Endothelial cell of umbilical vein (primary cell): ENCODE results near the gene STPG3. TPM values are rescaled to one million over a fixed set of nuclear protein-coding genes. Genes with fewer than 3 reads are reported as not detected.

Experiments used
- BruUV-seq: library from RNA; stranded (reverse); fragments of 400-500 nt; replicated peaks from 2 replicates; lab custom pipeline; 2021; lab: Mats Ljungman, UMichigan
- CTCF ChIA-PET: fragments of 300-600, 350-600 bp; sonication (Branson Sonifier 250); formaldehyde crosslinking; loops from one replicate; lab custom pipeline; 2021; ENCODE audit warnings: antibody characterized with exemption, inconsistent platforms; lab: Charles Lee
- POLR2A ChIA-PET: fragments of 300-600, 350-600 bp; sonication (Branson Sonifier 250); formaldehyde crosslinking; loops from one replicate; lab custom pipeline; 2021; ENCODE audit warnings: antibody characterized with exemption, inconsistent platforms; lab: Charles Lee
- DNase-seq: peaks from one replicate; pipeline ENCODE4 v3.0.0-alpha.2; 2011; ENCODE audit warnings: low read depth, low spot score
- FAIRE-seq: peaks from 2 replicates; lab custom pipeline; 2011; peaks lifted over from hg19 to GRCh38; lab: Jason Lieb, UNC
- H2AFZ ChIP-seq: 2 replicates; pipeline ENCODE4 v1.6.0; 2012; ENCODE audit warnings: low read depth, low read length, control low read depth, inconsistent platforms
- H3K27ac ChIP-seq: 2 replicates; pipeline ENCODE4 v1.5.1; 2011; ENCODE audit warnings: low read depth, mild to moderate bottlenecking, control low read depth, low read length, moderate library complexity; ENCODE audit not compliant: insufficient read depth
- H3K27me3 ChIP-seq, 2 experiments: 2 replicates each; pipeline versions ENCODE4 v1.6.0 to v1.6.1; 2011; ENCODE audit warnings: low read length in 2 of 2, mixed read lengths in 1 of 2; ENCODE audit not compliant: control insufficient read depth in 2 of 2, insufficient read depth in 2 of 2
- H3K36me3 ChIP-seq, 2 experiments: 2 replicates in 1 of 2; 3 replicates in 1 of 2; pipeline ENCODE4 v1.5.1; 2011; ENCODE audit warnings: low read length in 2 of 2, mild to moderate bottlenecking in 1 of 2, moderate library complexity in 1 of 2; ENCODE audit not compliant: control insufficient read depth in 2 of 2, insufficient read depth in 2 of 2; ENCODE audit errors: extremely low read depth in 1 of 2
- H3K4me1 ChIP-seq: 3 replicates; pipeline ENCODE4 v1.5.1; 2011; ENCODE audit warnings: mild to moderate bottlenecking, low read length; ENCODE audit not compliant: control insufficient read depth, insufficient read depth; ENCODE audit errors: extremely low read depth
- H3K4me2 ChIP-seq: 2 replicates; pipeline ENCODE4 v1.6.1; 2011; ENCODE audit warnings: low read length, control low read depth, mixed read lengths; ENCODE audit not compliant: insufficient read depth
- H3K4me3 ChIP-seq, 3 experiments: fragments of 200-600 bp in 1 of 3; sonication (generic), shearing (Covaris generic) in 1 of 3; replicated peaks in 1 of 3; 2 replicates each; pipeline ENCODE4 v1.5.1; 2011 to 2016; ENCODE audit warnings: control low read depth in 3 of 3, low read length in 3 of 3, mild to moderate bottlenecking in 2 of 3, inconsistent platforms in 1 of 3, low read depth in 1 of 3, moderate library complexity in 1 of 3; ENCODE audit not compliant: insufficient read depth in 1 of 3
- H3K79me2 ChIP-seq: 2 replicates; pipeline ENCODE4 v1.6.0; 2012; ENCODE audit warnings: low read length, inconsistent platforms; ENCODE audit not compliant: control insufficient read depth, insufficient read depth
- H3K9ac ChIP-seq: replicated peaks from 2 replicates; pipeline ENCODE3; 2011; ENCODE audit warnings: low read length, control low read depth; ENCODE audit not compliant: insufficient read depth; ENCODE audit errors: extremely low read depth
- H3K9me1 ChIP-seq: replicated peaks from 3 replicates; pipeline ENCODE4 v1.6.0; 2011; ENCODE audit warnings: mild to moderate bottlenecking, low read length; ENCODE audit not compliant: control insufficient read depth, insufficient read depth; ENCODE audit errors: extremely low read depth
- H3K9me3 ChIP-seq: replicated peaks from 2 replicates; pipeline ENCODE4 v1.5.1; 2012; ENCODE audit warnings: low read length, inconsistent platforms; ENCODE audit not compliant: control insufficient read depth, insufficient read depth
- H4K20me1 ChIP-seq: replicated peaks from 2 replicates; pipeline ENCODE3; 2011; ENCODE audit warnings: mild to moderate bottlenecking, low read length; ENCODE audit not compliant: control insufficient read depth, insufficient read depth; ENCODE audit errors: extremely low read depth
- EZH2 ChIP-seq: IDR thresholded peaks from 2 replicates; pipeline ENCODE4 v1.6.1; 2012; ENCODE audit warnings: borderline replicate concordance, low read depth, mild to moderate bottlenecking, moderate library complexity, low read length, inconsistent platforms; ENCODE audit not compliant: severe bottlenecking
- FOS ChIP-seq: IDR thresholded peaks from 2 replicates; pipeline ENCODE4 v1.6.1; 2011; ENCODE audit warnings: mild to moderate bottlenecking, low read length, moderate library complexity, borderline replicate concordance; ENCODE audit not compliant: insufficient read depth
- GATA2 ChIP-seq: IDR thresholded peaks from 2 replicates; pipeline ENCODE4 v1.7.0; 2011; ENCODE audit warnings: low read depth, mild to moderate bottlenecking, moderate library complexity, mixed read lengths, low read length; ENCODE audit not compliant: insufficient read length, insufficient read depth
- JUN ChIP-seq: IDR thresholded peaks from 2 replicates; pipeline ENCODE4 v1.6.1; 2011; ENCODE audit warnings: borderline replicate concordance, low read depth; ENCODE audit not compliant: insufficient read length, insufficient read depth
- MYC ChIP-seq: IDR thresholded peaks from one replicate; pipeline ENCODE4 v1.6.1; 2011; ENCODE audit warnings: mild to moderate bottlenecking, low read depth, low read length
- POLR2A ChIP-seq: IDR thresholded peaks from 2 replicates; pipeline ENCODE4 v1.6.1; 2012; ENCODE audit warnings: low read depth, mild to moderate bottlenecking, control low read depth, low read length
- POLR2AphosphoS5 ChIP-seq: IDR thresholded peaks from 2 replicates; pipeline ENCODE4 v1.6.1; 2012; ENCODE audit warnings: low read depth, mild to moderate bottlenecking, control low read depth, low read length, moderate library complexity; ENCODE audit not compliant: insufficient read depth
- dilution Hi-C: fragments of 300-500 bp; cut with MboI; formaldehyde crosslinking; loops from one replicate; pipeline ENCODE4 v1.15.0; 2019; ENCODE audit warnings: low sequenced_read_pairs; ENCODE audit not compliant: extremely low pct_ligation_motif_present
- intact Hi-C: fragments of 100-400 bp; cut with micrococcal nuclease; formaldehyde crosslinking; loops from one replicate; pipeline ENCODE4 v1.10.0; 2022
- polyA plus RNA-seq, 4 experiments: library from polyadenylated mRNA; depleted of rRNA in 3 of 4; stranded (reverse) in 3 of 4; unstranded in 1 of 4; fragments of >200 nt; gene quantifications; 2 replicates each; pipeline versions ENCODE4 v1.2.1 to v1.2.3, GENCODE V29; 2011 to 2012; ENCODE audit warnings: missing spikeins in 1 of 4
- total RNA-seq: library from RNA; stranded (reverse); gene quantifications from 2 replicates; pipeline ENCODE4 v1.2.3, GENCODE V29; 2021
- TF ChIP-seq, protein P1 (sequence below): IDR thresholded peaks from 2 replicates; pipeline ENCODE4 v1.6.1; 2011; ENCODE audit not compliant: insufficient read depth, insufficient read length
- TF ChIP-seq, protein P2 (sequence below), 2 donors: IDR thresholded peaks; 1 replicate in 1 of 2; 2 replicates in 1 of 2; pipeline ENCODE4 v1.5.1; 2011; ENCODE audit warnings: low read length in 2 of 2, mild to moderate bottlenecking in 2 of 2, moderate library complexity in 2 of 2, control low read depth in 1 of 2, inconsistent platforms in 1 of 2, low read depth in 1 of 2; ENCODE audit not compliant: insufficient read depth in 1 of 2; ENCODE audit errors: extremely low read depth in 1 of 2

STPG3 gene
- total and polyA plus RNA-seq, 2 donors (not counting 3 experiments of a cell fraction or from before 2014, with no cell fraction given) = not detected

DNA sequence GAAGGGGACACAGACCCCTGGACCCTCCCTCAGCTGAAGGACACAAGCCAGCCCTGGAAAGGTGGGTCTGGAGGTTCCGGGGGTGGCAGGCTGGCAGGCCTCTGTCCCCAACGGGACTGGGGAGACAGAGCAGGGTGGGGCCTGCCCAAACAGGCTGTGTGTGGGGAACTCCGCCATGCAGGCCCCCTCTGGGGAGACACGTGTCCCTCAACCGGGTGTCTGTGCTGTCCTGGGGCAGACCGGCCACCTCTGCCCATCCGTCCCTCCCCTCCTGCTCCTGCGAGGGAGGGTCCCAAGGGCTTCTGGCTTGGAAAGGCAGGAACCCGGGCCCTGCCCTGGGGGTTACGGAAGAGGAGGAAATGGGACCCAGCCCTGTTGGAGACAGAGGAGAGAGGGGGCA is 19.0 kb upstream of the STPG3 start:
- DNase-seq = no peak
- CTCF ChIA-PET = no interaction called here

More for the DNA sequence above, 19.0 kb upstream of the STPG3 start:
- TF ChIP-seq FOS (no peak), JUN (no peak), POLR2AphosphoS5 (no peak), EZH2 (no peak), POLR2A (no peak), MYC (no peak), GATA2 (no peak)
- TF ChIP-seq, protein P1, sequence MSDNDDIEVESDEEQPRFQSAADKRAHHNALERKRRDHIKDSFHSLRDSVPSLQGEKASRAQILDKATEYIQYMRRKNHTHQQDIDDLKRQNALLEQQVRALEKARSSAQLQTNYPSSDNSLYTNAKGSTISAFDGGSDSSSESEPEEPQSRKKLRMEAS = no peak
- TF ChIP-seq, protein P2, sequence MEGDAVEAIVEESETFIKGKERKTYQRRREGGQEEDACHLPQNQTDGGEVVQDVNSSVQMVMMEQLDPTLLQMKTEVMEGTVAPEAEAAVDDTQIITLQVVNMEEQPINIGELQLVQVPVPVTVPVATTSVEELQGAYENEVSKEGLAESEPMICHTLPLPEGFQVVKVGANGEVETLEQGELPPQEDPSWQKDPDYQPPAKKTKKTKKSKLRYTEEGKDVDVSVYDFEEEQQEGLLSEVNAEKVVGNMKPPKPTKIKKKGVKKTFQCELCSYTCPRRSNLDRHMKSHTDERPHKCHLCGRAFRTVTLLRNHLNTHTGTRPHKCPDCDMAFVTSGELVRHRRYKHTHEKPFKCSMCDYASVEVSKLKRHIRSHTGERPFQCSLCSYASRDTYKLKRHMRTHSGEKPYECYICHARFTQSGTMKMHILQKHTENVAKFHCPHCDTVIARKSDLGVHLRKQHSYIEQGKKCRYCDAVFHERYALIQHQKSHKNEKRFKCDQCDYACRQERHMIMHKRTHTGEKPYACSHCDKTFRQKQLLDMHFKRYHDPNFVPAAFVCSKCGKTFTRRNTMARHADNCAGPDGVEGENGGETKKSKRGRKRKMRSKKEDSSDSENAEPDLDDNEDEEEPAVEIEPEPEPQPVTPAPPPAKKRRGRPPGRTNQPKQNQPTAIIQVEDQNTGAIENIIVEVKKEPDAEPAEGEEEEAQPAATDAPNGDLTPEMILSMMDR (IDR thresholded peaks at IDR 0.05; ENCODE audit: extremely low read depth in 1 of 2, insufficient read depth in 1 of 2, low read depth in 1 of 2, low read length in 2 of 2) = no peak
- dilution Hi-C loops = no loop called here
- Histone ChIP-seq H3K9ac (no peak overlapping the region), H3K4me3 (no peak overlapping the region), H3K9me1 (no peaks in the 10 kb centered on the region), H2AFZ (no peak overlapping the region), H3K9me3 (no peaks in the 10 kb centered on the region), H3K27me3 (no peaks in the 10 kb centered on the region), H3K79me2 (no peaks in the 10 kb centered on the region), H3K36me3 (no peaks in the 10 kb centered on the region), H3K27ac (no peak overlapping the region), H3K4me2 (no peak overlapping the region), H3K4me1 (no peaks in the 10 kb centered on the region), H4K20me1 (no peaks in the 10 kb centered on the region)
- BruUV-seq = no TSS peak
- no peak for FAIRE-seq
- intact Hi-C loops = no loop called here
- POLR2A ChIA-PET = no interaction called here
